ENCODE data around the gene UGT1A3.

DNA sequence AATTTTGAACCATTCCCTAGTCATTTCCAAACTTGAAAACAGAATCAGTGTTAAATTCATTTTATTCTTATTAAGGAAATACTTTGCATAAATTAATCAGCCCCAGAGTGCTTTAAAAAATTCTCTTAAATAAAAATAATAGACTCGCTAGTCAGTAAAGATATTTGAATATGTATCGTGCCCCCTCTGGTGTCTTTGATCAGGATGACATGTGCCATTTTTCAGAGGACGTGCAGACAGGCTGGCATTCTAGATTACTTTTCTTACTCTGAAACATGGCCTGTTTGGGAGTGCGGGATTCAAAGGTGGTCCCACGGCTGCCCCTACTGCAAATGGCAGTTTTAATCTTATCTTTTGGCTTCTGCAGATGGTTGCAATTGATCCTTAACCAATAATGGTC lies 43.7 kb downstream of the UGT1A3 start:
- TF ChIP-seq, protein P1, sequence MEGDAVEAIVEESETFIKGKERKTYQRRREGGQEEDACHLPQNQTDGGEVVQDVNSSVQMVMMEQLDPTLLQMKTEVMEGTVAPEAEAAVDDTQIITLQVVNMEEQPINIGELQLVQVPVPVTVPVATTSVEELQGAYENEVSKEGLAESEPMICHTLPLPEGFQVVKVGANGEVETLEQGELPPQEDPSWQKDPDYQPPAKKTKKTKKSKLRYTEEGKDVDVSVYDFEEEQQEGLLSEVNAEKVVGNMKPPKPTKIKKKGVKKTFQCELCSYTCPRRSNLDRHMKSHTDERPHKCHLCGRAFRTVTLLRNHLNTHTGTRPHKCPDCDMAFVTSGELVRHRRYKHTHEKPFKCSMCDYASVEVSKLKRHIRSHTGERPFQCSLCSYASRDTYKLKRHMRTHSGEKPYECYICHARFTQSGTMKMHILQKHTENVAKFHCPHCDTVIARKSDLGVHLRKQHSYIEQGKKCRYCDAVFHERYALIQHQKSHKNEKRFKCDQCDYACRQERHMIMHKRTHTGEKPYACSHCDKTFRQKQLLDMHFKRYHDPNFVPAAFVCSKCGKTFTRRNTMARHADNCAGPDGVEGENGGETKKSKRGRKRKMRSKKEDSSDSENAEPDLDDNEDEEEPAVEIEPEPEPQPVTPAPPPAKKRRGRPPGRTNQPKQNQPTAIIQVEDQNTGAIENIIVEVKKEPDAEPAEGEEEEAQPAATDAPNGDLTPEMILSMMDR (IDR thresholded peaks at IDR 0.05) = no peak
- no peak for TF ChIP-seq ZFX (IDR thresholded peaks at IDR 0.05; ENCODE audit: borderline replicate concordance)
